Large intestine (tissue), 3 donors: ENCODE results near the gene FAM98B. TPM values are rescaled to one million over a fixed set of nuclear protein-coding genes. Genes with fewer than 3 reads are reported as not detected.

ENCODE experiments used
- DNase-seq, 2 donors: peaks; one replicate each; pipeline versions ENCODE4 v3.0.0 to v3.0.0-alpha.2; 2013
- H3K27ac ChIP-seq: one replicate; pipeline ENCODE4 v1.5.1; 2013; ENCODE audit warnings: low read length
- H3K27me3 ChIP-seq: 2 replicates; pipeline ENCODE4 v1.6.1; 2013; ENCODE audit warnings: low read length; ENCODE audit not compliant: control insufficient read depth, insufficient read depth
- H3K36me3 ChIP-seq: 2 replicates; pipeline ENCODE4 v1.6.1; 2013; ENCODE audit warnings: low read length; ENCODE audit not compliant: control insufficient read depth, insufficient read depth
- H3K4me1 ChIP-seq: one replicate; pipeline ENCODE4 v1.6.1; 2013; ENCODE audit warnings: low read length; ENCODE audit not compliant: control insufficient read depth, insufficient read depth
- H3K4me3 ChIP-seq: one replicate; pipeline ENCODE4 v1.5.1; 2013; ENCODE audit warnings: low read length
- H3K9me3 ChIP-seq: one replicate; pipeline ENCODE4 v1.6.1; 2013; ENCODE audit warnings: mild to moderate bottlenecking, low read depth, low read length, moderate library complexity; ENCODE audit not compliant: control insufficient read depth
- WGBS: methylation state at CpG from one replicate; pipeline ENCODE4 v1.1.5; 2013; ENCODE audit warnings: low lambda C conversion rate; ENCODE audit not compliant: insufficient coverage; 5-methylcytosine and 5-hydroxymethylcytosine counted together
- polyA plus RNA-seq: library from polyadenylated mRNA; unstranded; fragments of 120-200 nt; gene quantifications from one replicate; pipeline ENCODE4 v1.2.1, GENCODE V29; 2013

FAM98B gene
- polyA plus RNA-seq, 1 donor, result 31.3 TPM

- H3K27ac ChIP-seq, result no peak overlapping the region
- H3K27me3 ChIP-seq, result no peaks in the 10 kb centered on the region
- H3K4me1 ChIP-seq, result no peaks in the 10 kb centered on the region
- DNase-seq, result no peak
- H3K4me3 ChIP-seq, result no peak overlapping the region
- no peaks in the 10 kb centered on the region for H3K9me3 ChIP-seq
- 100% methylated on average over 1 of the region's 2 CpGs for WGBS
- H3K36me3 ChIP-seq, result no peaks in the 10 kb centered on the region
These were observed 49.6 kb downstream of the FAM98B start for GRCh38 chr15:38503496-38503895.

GRCh38 chr15:38504680-38505467, 50.9 kb downstream of the FAM98B start:
- Histone ChIP-seq H3K27ac (no peak overlapping the region), H3K36me3 (no peaks in the 10 kb centered on the region), H3K9me3 (no peaks in the 10 kb centered on the region), H3K27me3 (no peaks in the 10 kb centered on the region), H3K4me1 (no peaks in the 10 kb centered on the region), H3K4me3 (no peak overlapping the region)
- no peak for DNase-seq
- 100% methylated on average over 1 of the region's 4 CpGs for WGBS

GRCh38 chr15:38506997-38507396, 53.1 kb downstream of the FAM98B start:
- DNase-seq, result no peak
- Histone ChIP-seq H3K27me3 (no peaks in the 10 kb centered on the region), H3K27ac (no peak overlapping the region), H3K9me3 (no peaks in the 10 kb centered on the region), H3K4me1 (no peaks in the 10 kb centered on the region), H3K36me3 (no peaks in the 10 kb centered on the region), H3K4me3 (no peak overlapping the region)
- no CpG with 5 or more reads among the region's 4 CpGs for WGBS

DNA sequence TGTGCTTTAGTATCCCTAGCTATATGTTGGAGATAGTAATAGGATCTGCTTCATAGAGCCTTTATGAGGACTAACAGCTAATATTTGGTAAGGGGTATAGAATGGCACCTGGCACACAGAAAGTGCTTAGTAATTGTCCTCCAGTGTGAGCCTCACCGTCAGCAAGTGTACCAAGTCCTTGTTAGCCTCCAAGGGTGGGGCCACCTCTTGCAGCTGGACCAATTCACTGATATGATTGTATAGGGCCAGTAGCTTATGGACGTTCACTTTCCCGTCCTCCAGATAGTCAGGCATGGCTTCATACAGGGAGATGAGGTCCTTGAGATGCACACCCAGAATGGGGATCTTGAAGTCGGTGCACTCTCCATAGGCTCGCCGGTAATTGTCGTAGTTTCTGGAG, 53.6 kb downstream of the FAM98B start:
- no CpG with 5 or more reads among the region's 7 CpGs for WGBS
- Histone ChIP-seq H3K36me3 (no peaks in the 10 kb centered on the region), H3K4me3 (no peak overlapping the region), H3K27me3 (no peaks in the 10 kb centered on the region), H3K27ac (no peak overlapping the region), H3K4me1 (no peaks in the 10 kb centered on the region), H3K9me3 (no peaks in the 10 kb centered on the region)
- no peak for DNase-seq

DNA sequence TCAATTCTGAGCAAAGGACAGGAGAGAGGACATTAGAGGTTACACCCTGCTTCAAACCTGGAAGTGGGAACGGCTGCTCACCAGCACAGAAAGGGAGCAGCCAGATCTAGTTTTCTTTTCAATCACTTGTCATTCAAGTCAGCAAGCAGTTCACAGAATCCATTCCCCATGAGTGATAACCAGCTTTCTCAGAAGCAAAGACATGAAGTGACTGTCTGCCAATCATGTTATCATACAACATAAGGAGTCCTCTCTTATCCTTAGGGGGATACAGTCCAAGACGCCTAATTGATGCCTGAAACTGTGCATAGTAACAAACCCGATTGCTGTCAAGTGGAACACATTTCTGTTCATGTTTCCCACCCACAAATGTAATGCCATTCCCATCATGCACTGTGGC, 54.7 kb downstream of the FAM98B start:
- H3K4me3 ChIP-seq, result no peak overlapping the region
- H3K36me3 ChIP-seq, result no peaks in the 10 kb centered on the region
- no CpG with 5 or more reads among the region's 3 CpGs for WGBS
- H3K4me1 ChIP-seq, result no peaks in the 10 kb centered on the region
- no peaks in the 10 kb centered on the region for H3K9me3 ChIP-seq
- H3K27ac ChIP-seq, result no peak overlapping the region
- DNase-seq, result no peak
- H3K27me3 ChIP-seq, result no peaks in the 10 kb centered on the region

DNA sequence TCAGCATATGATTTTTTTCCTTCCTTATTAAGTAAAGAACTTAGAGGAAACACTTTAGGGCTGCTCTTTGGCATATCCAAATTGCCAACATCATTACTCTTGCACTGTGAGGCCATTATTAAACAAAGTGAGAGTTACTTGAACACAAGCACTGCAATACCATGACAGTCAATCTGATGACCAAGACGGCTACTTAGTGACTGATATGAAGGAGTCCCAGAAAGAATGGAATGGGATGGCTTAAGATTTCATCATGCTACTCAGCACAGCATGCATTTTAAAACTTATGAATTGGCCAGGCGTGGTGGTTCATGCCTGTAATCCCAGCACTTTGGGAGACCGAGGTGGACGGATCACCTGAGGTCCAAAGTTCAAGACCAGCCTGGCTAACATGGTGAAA, 55.2 kb downstream of the FAM98B start:
- Histone ChIP-seq H3K27ac (no peak overlapping the region), H3K36me3 (no peaks in the 10 kb centered on the region), H3K9me3 (no peaks in the 10 kb centered on the region), H3K4me3 (no peak overlapping the region), H3K4me1 (no peaks in the 10 kb centered on the region), H3K27me3 (no peaks in the 10 kb centered on the region)
- DNase-seq, result peak in 1 of 2 donors; percentile 8
- WGBS, result no CpG with 5 or more reads among the region's 4 CpGs

DNA sequence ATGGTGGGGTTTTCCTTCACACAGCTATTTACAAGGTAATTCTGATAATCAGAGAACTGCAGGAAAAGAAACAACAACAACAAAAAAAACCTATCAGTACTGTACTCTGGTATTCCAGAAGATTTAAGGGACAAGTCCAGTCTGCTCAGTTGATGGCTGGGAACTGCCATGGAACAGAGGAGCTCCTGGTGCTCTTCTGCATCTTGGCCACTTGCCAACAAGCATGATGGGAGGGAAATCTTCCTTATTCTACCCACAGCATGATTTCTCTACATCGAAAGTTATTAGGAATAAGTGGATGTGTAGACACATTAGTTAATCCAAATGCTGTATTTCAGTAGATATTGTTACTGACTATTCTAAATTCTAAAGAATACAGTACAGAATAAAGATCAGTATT, 59.0 kb downstream of the FAM98B start:
- H3K4me3 ChIP-seq, result no peak overlapping the region
- no peak overlapping the region for H3K27ac ChIP-seq
- no peaks in the 10 kb centered on the region for H3K36me3 ChIP-seq
- no peaks in the 10 kb centered on the region for H3K27me3 ChIP-seq
- no peaks in the 10 kb centered on the region for H3K4me1 ChIP-seq
- no peaks in the 10 kb centered on the region for H3K9me3 ChIP-seq
- DNase-seq, result no peak
- no CpG with 5 or more reads among the region's 1 CpG for WGBS

GRCh38 chr15:38514601-38515000, 60.7 kb downstream of the FAM98B start:
- DNase-seq, result no peak
- no peak overlapping the region for H3K27ac ChIP-seq
- no peaks in the 10 kb centered on the region for H3K27me3 ChIP-seq
- no peaks in the 10 kb centered on the region for H3K4me1 ChIP-seq
- H3K36me3 ChIP-seq, result no peaks in the 10 kb centered on the region
- WGBS, result no CpG with 5 or more reads among the region's 2 CpGs
- H3K4me3 ChIP-seq, result no peak overlapping the region
- H3K9me3 ChIP-seq, result no peaks in the 10 kb centered on the region

DNA sequence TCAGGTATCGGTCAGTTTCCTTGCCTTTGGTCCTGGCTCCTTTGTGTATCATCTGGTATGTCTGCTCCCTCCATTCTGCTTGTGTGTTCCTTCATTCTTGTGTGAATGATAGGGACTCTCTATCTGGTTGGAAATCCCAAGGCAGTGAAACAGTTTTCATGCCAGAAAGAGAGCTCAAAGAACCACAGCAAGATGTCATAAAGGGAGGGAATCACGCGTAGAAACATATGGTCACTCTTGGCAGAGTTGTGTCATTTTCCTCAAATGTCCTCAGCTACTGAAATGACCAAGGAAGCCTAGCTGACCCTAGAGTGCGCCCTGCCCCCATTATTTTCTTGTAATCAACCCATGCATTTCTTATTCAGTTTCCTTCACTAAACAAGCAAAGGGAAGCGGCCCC, 62.7 kb downstream of the FAM98B start:
- Histone ChIP-seq H3K9me3 (no peaks in the 10 kb centered on the region), H3K36me3 (no peaks in the 10 kb centered on the region), H3K4me1 (no peaks in the 10 kb centered on the region), H3K4me3 (no peak overlapping the region), H3K27me3 (no peaks in the 10 kb centered on the region), H3K27ac (no peak overlapping the region)
- 75% methylated on average over 1 of the region's 5 CpGs for WGBS
- no peak for DNase-seq

DNA sequence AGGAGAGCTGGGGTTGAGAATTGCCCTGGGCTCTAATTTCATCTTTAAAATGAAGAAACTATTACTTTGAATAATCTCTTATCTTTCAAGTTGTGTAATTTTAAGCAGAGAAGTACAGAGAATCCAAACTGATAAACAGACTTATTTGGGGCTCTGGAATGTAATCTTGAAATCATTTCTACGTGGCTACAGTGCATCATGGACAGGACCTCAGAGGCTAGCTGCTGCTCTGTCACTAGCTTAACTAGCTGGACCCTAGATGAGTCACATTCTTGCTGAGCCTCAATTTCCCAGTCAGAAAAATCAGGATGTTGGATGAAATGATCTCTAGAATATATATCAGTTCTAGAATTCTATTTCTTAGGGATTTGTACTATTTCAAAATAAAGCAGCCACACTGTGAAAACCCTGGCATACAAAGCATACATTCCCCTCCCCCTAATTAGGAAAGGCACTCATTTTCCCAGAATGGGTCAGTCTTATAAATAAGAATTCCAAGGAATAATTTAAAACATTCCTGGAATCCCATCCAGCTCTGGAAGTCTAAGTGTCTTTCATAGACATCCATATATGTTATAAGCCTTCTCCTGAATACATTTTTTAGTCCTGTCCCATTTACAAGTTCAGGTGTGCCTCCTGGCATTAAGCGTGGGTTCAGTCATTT, 63.5 kb downstream of the FAM98B start:
- no peaks in the 10 kb centered on the region for H3K27me3 ChIP-seq
- no peak for DNase-seq
- H3K4me1 ChIP-seq, result no peaks in the 10 kb centered on the region
- H3K36me3 ChIP-seq, result no peaks in the 10 kb centered on the region
- no peak overlapping the region for H3K4me3 ChIP-seq
- no peak overlapping the region for H3K27ac ChIP-seq
- WGBS, result no CpG with 5 or more reads among the region's 2 CpGs
- no peaks in the 10 kb centered on the region for H3K9me3 ChIP-seq

DNA sequence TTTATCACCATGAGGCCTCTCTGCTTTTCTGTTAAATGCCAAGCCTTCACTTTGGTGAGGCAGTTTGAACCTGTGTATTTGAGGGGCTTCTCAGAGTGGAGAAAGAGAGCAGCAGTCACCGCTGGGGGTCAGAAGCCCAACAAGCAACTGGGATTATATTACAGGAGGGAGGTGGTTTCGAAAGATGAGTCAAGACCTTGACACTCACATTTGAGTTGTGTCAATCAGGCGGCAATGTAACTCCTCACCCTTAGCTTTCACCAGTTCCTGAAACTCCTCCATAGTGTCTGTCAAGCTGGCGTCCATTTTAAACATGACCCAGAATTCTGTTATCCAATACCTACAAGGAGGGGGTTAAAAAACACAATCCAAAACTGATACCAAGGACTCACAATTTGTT, 64.2 kb downstream of the FAM98B start:
- no peak for DNase-seq
- no peaks in the 10 kb centered on the region for H3K36me3 ChIP-seq
- 67% methylated on average over 1 of the region's 4 CpGs for WGBS
- no peaks in the 10 kb centered on the region for H3K27me3 ChIP-seq
- H3K4me1 ChIP-seq, result no peaks in the 10 kb centered on the region
- no peak overlapping the region for H3K27ac ChIP-seq
- no peak overlapping the region for H3K4me3 ChIP-seq
- H3K9me3 ChIP-seq, result no peaks in the 10 kb centered on the region
